Coronary artery (tissue), 2 donors: Measurements from ENCODE around the gene SRPRB.

Experiments used
- DNase-seq: peaks from one replicate; pipeline ENCODE4 v3.0.0-alpha.2; 2017; ENCODE audit warnings: low spot score
- H3K27ac ChIP-seq, 2 donors: fragments of 200-600 bp; sonication (generic); one replicate each; pipeline ENCODE4 v1.5.1; 2016 to 2019
- H3K4me3 ChIP-seq: fragments of 200-600 bp; sonication (generic); 2 replicates; pipeline ENCODE4 v1.5.1; 2016; ENCODE audit warnings: mild to moderate bottlenecking, moderate library complexity
- CTCF ChIP-seq: fragments of 200-600 bp; sonication (generic); IDR thresholded peaks from one replicate; pipeline ENCODE4 v1.5.1; 2019; ENCODE audit warnings: antibody characterized with exemption

SRPRB gene

GRCh38 chr3:133827684-133828083 lies 22.1 kb downstream of the SRPRB start:
- Histone ChIP-seq H3K27ac (no peak overlapping the region), H3K4me3 (no peak overlapping the region)
- DNase-seq, result no peak
- no peak for TF ChIP-seq CTCF

GRCh38 chr3:133828576-133829309 lies 23.1 kb downstream of the SRPRB start:
- TF ChIP-seq CTCF, result no peak
- Histone ChIP-seq H3K4me3 (no peak overlapping the region), H3K27ac (no peak overlapping the region)
- no peak for DNase-seq

GRCh38 chr3:133829310-133829707 lies 23.7 kb downstream of the SRPRB start:
- TF ChIP-seq CTCF, result no peak
- no peak for DNase-seq
- no peak overlapping the region for H3K4me3 ChIP-seq
- no peak overlapping the region for H3K27ac ChIP-seq

DNA sequence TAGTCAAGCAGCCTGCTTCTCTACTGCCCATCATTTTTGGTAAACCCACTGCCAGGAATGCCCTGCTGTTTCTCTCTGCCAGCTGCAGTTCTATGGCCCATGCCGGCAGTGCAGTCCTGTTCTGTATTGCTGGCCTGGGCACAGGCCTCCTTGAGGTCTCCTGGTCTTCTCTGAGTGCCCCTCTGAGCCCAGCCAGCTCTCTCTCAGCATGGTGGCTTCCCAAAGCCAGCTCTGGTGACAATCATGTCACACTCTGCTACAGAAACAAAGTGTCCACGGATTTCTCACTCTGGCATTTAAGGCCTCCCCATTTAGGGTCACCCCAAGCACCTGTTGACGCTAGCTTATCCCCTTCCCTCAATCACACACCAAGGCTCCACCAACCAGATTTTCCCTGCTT lies 24.5 kb downstream of the SRPRB start:
- no peak overlapping the region for H3K27ac ChIP-seq
- no peak for TF ChIP-seq CTCF
- H3K4me3 ChIP-seq, result no peak overlapping the region
- DNase-seq, result no peak

DNA sequence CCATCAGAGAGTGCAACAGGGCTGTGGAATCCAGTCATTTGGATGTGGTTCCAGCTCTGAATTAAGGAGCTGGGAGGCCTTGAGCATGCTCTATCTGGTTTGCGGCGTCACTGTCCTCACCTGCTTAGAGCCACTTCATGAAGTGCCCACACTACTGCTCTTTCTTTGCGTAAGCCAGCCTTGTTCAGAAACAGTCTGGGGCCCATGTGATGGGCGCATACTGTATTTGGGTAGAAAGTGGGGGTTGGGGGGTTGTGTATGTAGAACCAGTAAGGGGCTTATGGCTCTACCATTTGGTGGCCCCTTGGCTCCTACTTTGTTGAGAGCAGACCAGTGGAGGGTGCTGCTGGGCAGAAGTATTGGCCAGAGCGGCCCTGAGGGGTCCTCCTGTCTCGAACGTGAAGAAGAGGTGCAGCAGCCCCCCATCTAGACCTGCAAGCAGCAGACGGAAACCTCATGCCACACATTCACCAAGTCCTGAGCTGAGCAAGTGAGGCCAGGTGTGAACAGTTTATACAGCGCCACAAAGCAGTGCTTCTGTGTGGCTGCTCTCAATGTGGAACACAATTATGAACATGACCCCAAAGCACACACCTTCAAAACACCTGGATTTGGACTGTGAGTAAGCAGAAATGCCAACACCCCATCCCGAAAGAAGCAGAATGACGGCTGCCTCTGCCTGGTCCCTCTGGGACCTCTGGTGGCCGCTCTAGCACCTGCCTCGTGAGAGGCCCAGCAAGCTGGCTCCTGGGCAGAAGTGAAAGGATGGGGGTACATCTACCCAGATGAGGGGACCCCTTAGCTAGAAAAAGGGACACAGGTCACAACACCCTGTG lies 26.6 kb downstream of the SRPRB start:
- DNase-seq, result no peak
- no peak for TF ChIP-seq CTCF
- no peak overlapping the region for H3K4me3 ChIP-seq
- H3K27ac ChIP-seq, result no peak overlapping the region

DNA sequence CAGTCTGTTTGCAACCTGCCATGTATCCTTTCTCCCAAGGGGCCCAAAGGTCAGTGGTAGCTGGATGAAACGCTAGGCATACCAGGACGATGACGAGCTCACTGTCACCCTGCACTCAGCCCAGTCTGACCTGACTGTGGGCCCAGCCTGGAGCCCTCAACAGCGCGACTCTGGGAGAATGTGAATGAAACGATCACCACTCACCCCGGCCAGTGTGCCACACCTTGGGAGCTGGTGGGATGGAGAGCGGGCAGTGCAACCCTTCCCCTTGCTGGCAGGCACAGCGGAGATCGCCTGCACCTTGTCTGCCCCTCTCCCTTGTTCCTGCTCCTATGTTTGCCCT lies 27.2 kb downstream of the SRPRB start:
- no peak for DNase-seq
- TF ChIP-seq CTCF, result no peak
- H3K27ac ChIP-seq, result no peak overlapping the region
- H3K4me3 ChIP-seq, result no peak overlapping the region

DNA sequence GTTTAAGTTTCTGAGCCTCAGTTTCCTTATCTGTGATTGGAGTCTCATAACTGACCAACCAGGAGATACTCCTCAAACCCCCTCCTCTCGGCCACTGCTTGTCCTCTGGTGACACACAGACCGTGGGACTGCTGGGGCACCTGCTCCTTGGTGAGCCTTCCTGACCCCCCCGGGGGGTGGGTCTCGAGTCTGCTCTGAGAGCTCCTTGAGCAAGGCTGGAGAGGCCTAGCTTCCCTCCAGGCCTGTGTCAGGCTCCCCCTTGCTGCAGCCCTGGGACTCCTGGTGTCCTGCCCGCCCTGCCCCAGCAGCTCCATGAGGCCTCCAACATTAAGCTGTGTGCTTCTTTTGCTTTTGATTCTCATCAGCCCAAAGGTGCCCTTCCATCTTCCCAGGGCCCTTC lies 27.7 kb downstream of the SRPRB start:
- TF ChIP-seq CTCF, result no peak
- Histone ChIP-seq H3K4me3 (no peak overlapping the region), H3K27ac (no peak overlapping the region)
- DNase-seq, result no peak
